Memory B cell (primary cell): ENCODE data around the gene MRPS7.

ENCODE experiments used
- ATAC-seq: fragments of 150-1000 bp; cut with Tn5 transposase; 2 replicates; pipeline ENCODE4 v1.10.0; 2021; ENCODE audit warnings: low read depth, mild to moderate bottlenecking, moderate library complexity
- DNase-seq, 2 donors: peaks; one replicate each; pipeline ENCODE4 v3.0.0; 2022; ENCODE audit warnings: low spot score in 2 of 2
- H3K27ac Mint-ChIP-seq: one replicate; pipeline ENCODE4 v1.8.0; 2022; ENCODE audit warnings: mild to moderate bottlenecking, moderate library complexity, mixed read lengths
- H3K27me3 Mint-ChIP-seq: one replicate; pipeline ENCODE4 v1.8.0; 2022; ENCODE audit warnings: mixed read lengths
- H3K36me3 Mint-ChIP-seq: one replicate; pipeline ENCODE4 v1.8.0; 2022; ENCODE audit warnings: mild to moderate bottlenecking, mixed read lengths
- H3K4me1 Mint-ChIP-seq: one replicate; pipeline ENCODE4 v1.8.0; 2022; ENCODE audit warnings: mixed read lengths
- H3K4me3 Mint-ChIP-seq: one replicate; pipeline ENCODE4 v1.8.0; 2022; ENCODE audit warnings: mild to moderate bottlenecking, moderate library complexity, mixed read lengths
- H3K9me3 Mint-ChIP-seq: one replicate; pipeline ENCODE4 v1.8.0; 2022; ENCODE audit warnings: mixed read lengths

MRPS7 gene

DNA sequence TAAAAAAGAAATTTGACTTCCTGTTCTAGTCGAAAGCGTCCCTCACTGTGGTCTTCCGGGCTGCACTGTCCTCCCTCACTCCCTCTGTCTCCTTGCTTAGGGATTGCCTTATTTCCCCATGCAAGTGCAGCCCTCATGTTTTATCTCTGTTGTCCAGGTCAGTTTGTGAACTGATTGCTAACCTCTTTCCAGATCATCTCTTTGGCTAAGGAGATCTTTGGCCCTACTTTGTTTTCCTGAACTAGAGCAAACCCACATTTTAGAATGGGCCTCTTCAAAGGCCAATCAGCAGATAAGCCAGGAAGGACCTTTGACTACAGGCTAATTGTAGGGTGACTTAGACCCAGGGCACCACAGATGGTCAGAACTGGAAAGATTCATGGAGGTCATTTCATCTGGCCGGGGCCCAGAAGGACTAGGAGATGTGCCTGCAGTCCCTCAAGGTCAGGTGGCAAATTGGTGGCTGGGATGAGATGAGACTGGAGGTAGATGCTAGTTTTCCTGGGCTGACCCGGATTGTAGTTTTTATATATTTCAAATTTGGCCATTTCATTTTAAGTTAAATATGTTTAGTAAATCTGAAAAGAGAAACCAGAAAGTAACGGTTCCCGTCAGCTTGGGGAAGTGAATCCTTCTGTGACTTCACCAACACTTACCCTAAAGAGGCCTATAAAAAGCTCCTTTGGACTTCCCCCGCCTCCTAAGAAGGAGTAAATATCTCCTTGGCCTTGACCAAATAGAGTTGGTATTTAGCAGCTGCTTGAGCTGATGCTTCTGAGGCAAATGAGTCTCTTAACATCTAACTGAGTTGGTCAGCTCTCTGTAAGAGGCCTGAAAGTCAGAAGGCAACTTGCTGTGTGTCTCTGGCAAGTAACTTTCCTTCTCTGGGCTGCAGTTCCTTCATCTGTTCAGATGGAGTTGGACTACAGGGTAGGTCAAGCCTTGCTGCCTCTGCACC is 33.8 kb downstream of the MRPS7 start:
- DNase-seq (peak; percentile 57 to 75), ATAC-seq (peak; percentile 74)
- Mint-ChIP-seq H3K4me1 (peaks cover 12% of the 10 kb centered on the region), H3K27me3 (no peaks in the 10 kb centered on the region), H3K4me3 (peak overlapping the region; percentile 54), H3K36me3 (peaks cover 2% of the 10 kb centered on the region), H3K9me3 (no peaks in the 10 kb centered on the region), H3K27ac (peak overlapping the region; percentile 98)

DNA sequence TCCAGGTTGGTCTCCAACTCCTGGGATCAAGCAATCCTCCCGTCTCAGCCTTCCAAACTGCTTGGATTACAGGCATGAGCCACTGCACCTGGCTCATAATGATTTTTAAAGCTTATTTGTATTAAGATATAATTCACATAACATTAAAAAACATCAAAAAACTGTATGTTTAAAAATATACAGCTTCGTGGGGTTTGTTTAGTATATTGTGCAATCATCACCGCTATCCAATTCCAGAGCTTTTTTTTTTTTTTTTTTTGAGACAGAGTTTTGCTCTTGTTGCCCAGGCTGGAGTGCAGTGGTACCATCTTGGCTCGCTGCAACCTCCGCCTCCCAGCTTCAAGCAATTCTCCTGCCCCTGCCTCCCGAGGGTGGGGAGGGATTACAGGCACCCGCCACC is 38.6 kb downstream of the MRPS7 start:
- H3K27ac Mint-ChIP-seq = no peak overlapping the region
- H3K36me3 Mint-ChIP-seq = no peaks in the 10 kb centered on the region
- peaks cover 13% of the 10 kb centered on the region for H3K4me1 Mint-ChIP-seq
- H3K4me3 Mint-ChIP-seq = no peak overlapping the region
- DNase-seq (no peak), ATAC-seq (no peak)
- H3K9me3 Mint-ChIP-seq = no peaks in the 10 kb centered on the region
- no peaks in the 10 kb centered on the region for H3K27me3 Mint-ChIP-seq

- H3K4me3 Mint-ChIP-seq = no peak overlapping the region
- no peaks in the 10 kb centered on the region for H3K9me3 Mint-ChIP-seq
- peaks cover 9% of the 10 kb centered on the region for H3K4me1 Mint-ChIP-seq
- H3K27me3 Mint-ChIP-seq = no peaks in the 10 kb centered on the region
- no peaks in the 10 kb centered on the region for H3K36me3 Mint-ChIP-seq
- ATAC-seq (no peak), DNase-seq (no peak)
- H3K27ac Mint-ChIP-seq = no peak overlapping the region
Measured at GRCh38 chr17:75301049-75301448, 39.4 kb downstream of the MRPS7 start.

- Mint-ChIP-seq H3K36me3 (no peaks in the 10 kb centered on the region), H3K4me1 (peaks cover 7% of the 10 kb centered on the region), H3K4me3 (no peak overlapping the region), H3K27me3 (no peaks in the 10 kb centered on the region), H3K27ac (no peak overlapping the region), H3K9me3 (no peaks in the 10 kb centered on the region)
- DNase-seq (no peak), ATAC-seq (no peak)
Measured at GRCh38 chr17:75301502-75302206, 40.0 kb downstream of the MRPS7 start.

DNA sequence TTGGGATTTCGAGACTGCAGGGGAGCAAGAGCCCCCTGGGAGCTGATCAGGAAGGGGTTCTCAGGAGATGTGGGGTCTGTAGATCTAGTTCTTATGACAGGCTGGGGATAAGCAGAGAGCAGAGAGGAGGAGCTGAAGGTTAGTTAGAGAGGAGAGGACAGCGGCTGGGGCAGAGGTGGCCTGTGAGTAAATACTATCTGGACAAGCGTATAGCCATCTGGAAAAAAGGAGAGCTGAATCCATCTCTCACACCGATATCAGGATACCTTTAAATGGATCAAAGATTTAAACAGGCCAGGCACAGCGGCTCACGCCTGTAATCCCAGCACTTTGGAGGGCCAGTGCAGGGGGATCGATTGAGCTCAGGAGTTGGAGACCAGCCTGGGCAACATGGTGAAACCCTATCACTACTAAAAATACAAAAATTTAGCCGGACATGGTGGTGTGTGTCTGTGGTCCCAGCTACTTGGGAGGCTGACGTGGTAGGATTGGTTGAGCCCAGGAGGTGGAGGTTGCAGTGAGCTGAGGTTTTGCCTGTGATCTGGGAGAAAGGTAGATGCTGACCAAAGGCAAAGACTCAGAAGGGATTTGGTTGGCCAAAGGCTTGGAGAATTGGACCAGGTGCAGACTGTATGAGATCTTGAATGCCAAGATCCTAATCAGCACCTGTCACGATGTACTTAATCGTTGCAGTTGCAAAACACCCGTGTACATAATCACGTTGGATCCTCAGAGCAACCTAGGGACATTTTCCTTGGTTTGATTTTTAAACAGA is 46.5 kb downstream of the MRPS7 start:
- H3K4me3 Mint-ChIP-seq = no peak overlapping the region
- H3K4me1 Mint-ChIP-seq = peaks cover 17% of the 10 kb centered on the region
- no peak overlapping the region for H3K27ac Mint-ChIP-seq
- DNase-seq (no peak), ATAC-seq (no peak)
- H3K27me3 Mint-ChIP-seq = no peaks in the 10 kb centered on the region
- H3K9me3 Mint-ChIP-seq = no peaks in the 10 kb centered on the region
- H3K36me3 Mint-ChIP-seq = no peaks in the 10 kb centered on the region

GRCh38 chr17:75308732-75309629 is 47.3 kb downstream of the MRPS7 start:
- Mint-ChIP-seq H3K36me3 (no peaks in the 10 kb centered on the region), H3K4me1 (peaks cover 23% of the 10 kb centered on the region), H3K4me3 (no peak overlapping the region), H3K27ac (no peak overlapping the region), H3K9me3 (no peaks in the 10 kb centered on the region), H3K27me3 (no peaks in the 10 kb centered on the region)
- ATAC-seq (no peak), DNase-seq (no peak)

GRCh38 chr17:75313941-75314551 is 52.4 kb downstream of the MRPS7 start:
- peaks cover 39% of the 10 kb centered on the region for H3K4me1 Mint-ChIP-seq
- ATAC-seq = no peak

GRCh38 chr17:75315541-75316243 is 54.0 kb downstream of the MRPS7 start:
- Mint-ChIP-seq H3K27ac (peak overlapping the region; percentile 87), H3K4me3 (no peak overlapping the region), H3K27me3 (no peaks in the 10 kb centered on the region), H3K9me3 (no peaks in the 10 kb centered on the region), H3K36me3 (peaks cover 10% of the 10 kb centered on the region), H3K4me1 (peaks cover 47% of the 10 kb centered on the region)
- ATAC-seq = no peak
- no peak for DNase-seq

More at GRCh38 chr17:75313941-75314551, 52.4 kb downstream of the MRPS7 start:
- no peak for DNase-seq
- H3K36me3 Mint-ChIP-seq = peaks cover 7% of the 10 kb centered on the region
- no peaks in the 10 kb centered on the region for H3K27me3 Mint-ChIP-seq
- peak overlapping the region; percentile 46 for H3K4me3 Mint-ChIP-seq
- peak overlapping the region; percentile 52 for H3K27ac Mint-ChIP-seq
- no peaks in the 10 kb centered on the region for H3K9me3 Mint-ChIP-seq
